ENCODE results near the gene MTRF1L. TPM values are rescaled to one million over a fixed set of nuclear protein-coding genes. Genes with fewer than 3 reads are reported as not detected.
"Not testable (repeated sequence)": the region's sequence is repeated elsewhere in the genome, so short reads cannot be mapped to it uniquely, and the experiment has no call there.

MTRF1L gene
- polyA plus RNA-seq, 1 of the 3 experiments (the other 2 are of a cell fraction): 7.7 TPM

DNA sequence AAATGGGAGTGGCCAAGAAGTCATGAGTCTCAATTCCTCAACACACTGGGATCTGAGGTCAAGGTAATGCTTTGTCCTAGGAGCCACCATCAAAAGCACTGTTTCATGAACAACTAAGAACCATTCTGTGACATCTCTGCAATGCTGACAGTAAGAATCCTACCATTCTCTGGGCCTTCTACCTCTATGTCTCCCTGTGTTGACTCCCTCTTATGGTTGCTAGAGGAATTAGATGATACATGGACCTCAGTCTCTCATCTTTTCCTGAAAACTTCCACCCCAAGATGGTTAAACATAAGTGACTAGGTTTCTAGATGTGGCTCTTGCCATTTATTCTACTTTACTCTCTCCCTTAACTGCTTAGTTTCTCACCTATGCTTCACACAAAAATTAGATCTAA is 9.1 kb downstream of the MTRF1L start:
- peaks cover 14% of the 10 kb centered on the region; the same call in 1 of the 2 replicates for H4K20me1 ChIP-seq (ENCODE audit: insufficient read depth)
- TF ChIP-seq GATA2 (CRISPR knock-in tag; IDR thresholded peaks at IDR 0.05) (no peak), RCOR1 (IDR thresholded peaks at IDR 0.05; ENCODE audit: low read length) (no peak), POLR2AphosphoS5 (IDR thresholded peaks at IDR 0.05; ENCODE audit: low read depth, low read length) (no peak)
- TF ChIP-seq, protein P1, sequence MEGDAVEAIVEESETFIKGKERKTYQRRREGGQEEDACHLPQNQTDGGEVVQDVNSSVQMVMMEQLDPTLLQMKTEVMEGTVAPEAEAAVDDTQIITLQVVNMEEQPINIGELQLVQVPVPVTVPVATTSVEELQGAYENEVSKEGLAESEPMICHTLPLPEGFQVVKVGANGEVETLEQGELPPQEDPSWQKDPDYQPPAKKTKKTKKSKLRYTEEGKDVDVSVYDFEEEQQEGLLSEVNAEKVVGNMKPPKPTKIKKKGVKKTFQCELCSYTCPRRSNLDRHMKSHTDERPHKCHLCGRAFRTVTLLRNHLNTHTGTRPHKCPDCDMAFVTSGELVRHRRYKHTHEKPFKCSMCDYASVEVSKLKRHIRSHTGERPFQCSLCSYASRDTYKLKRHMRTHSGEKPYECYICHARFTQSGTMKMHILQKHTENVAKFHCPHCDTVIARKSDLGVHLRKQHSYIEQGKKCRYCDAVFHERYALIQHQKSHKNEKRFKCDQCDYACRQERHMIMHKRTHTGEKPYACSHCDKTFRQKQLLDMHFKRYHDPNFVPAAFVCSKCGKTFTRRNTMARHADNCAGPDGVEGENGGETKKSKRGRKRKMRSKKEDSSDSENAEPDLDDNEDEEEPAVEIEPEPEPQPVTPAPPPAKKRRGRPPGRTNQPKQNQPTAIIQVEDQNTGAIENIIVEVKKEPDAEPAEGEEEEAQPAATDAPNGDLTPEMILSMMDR (IDR thresholded peaks at IDR 0.05): peak; percentile 27
- H3K27ac ChIP-seq (ENCODE audit: low read depth in 2 of 2, low read length in 1 of 2): no peak overlapping the region
- H3K27me3 ChIP-seq (ENCODE audit: insufficient read depth): no peaks in the 10 kb centered on the region
- H2AFZ ChIP-seq (ENCODE audit: low read depth): no peak overlapping the region
- H3K36me3 ChIP-seq (replicated peaks in 1 of 2; ENCODE audit: control insufficient read depth in 1 of 2, insufficient read depth in 2 of 2, low read length in 1 of 2): peaks cover 78 to 80% of the 10 kb centered on the region in 2 experiments
- peaks cover 32% of the 10 kb centered on the region for H3F3A ChIP-seq (replicated peaks; ENCODE audit: insufficient read depth)
- no peaks in the 10 kb centered on the region for H3K9me3 ChIP-seq
- no peaks in the 10 kb centered on the region; a peak in 1 of 4 replicates for H3K4me1 ChIP-seq (ENCODE audit: control insufficient read depth in 1 of 2, insufficient read depth in 2 of 2, low read depth in 1 of 2, low read length in 1 of 2)
- no peak overlapping the region for H3K9ac ChIP-seq
- H3K9me2 ChIP-seq: no peaks in the 10 kb centered on the region
- no peak overlapping the region for H3K4me3 ChIP-seq (ENCODE audit: low read depth in 2 of 2, low read length in 1 of 2)
- no peak overlapping the region for H3K4me2 ChIP-seq
- ChIA-PET POLR2A (no interaction called here), CTCF (no interaction called here)
- peaks cover 87% of the 10 kb centered on the region for H3K79me2 ChIP-seq (ENCODE audit: insufficient read depth)
- DNase-seq: peak; percentile 28

DNA sequence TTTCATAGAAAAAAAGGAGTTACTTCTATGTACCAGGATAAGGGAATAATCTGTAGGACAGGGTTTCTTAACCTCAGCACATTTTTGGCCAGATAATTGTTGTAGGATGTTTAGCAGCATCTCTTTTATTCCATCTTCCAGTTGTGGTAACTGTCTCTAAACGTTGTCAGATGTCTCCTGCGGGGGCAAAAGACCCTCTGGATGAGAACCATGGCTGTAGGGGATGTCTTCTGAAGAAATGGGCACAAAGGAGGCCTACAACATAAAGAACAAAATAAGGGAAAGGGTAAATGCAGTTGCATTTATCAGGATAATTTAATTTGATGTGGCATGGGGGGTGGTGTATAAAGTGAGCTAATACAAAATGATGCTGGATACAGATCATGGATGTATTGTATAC is 15.5 kb downstream of the MTRF1L start:
- no peak for DNase-seq
- Histone ChIP-seq H3K27me3 (ENCODE audit: insufficient read depth) (no peaks in the 10 kb centered on the region), H4K20me1 (ENCODE audit: insufficient read depth) (peaks cover 7% of the 10 kb centered on the region), H3K9ac (no peak overlapping the region), H3K36me3 (replicated peaks in 1 of 2; ENCODE audit: control insufficient read depth in 1 of 2, insufficient read depth in 2 of 2, low read length in 1 of 2) (peaks cover 19 to 23% of the 10 kb centered on the region in 2 experiments), H3K79me2 (ENCODE audit: insufficient read depth) (peaks cover 69% of the 10 kb centered on the region), H3K27ac (ENCODE audit: low read depth in 2 of 2, low read length in 1 of 2) (no peak overlapping the region), H3K4me1 (ENCODE audit: control insufficient read depth in 1 of 2, insufficient read depth in 2 of 2, low read depth in 1 of 2, low read length in 1 of 2) (peaks cover 0 to 8% of the 10 kb centered on the region in 2 experiments; a peak in 2 of 4 replicates), H2AFZ (ENCODE audit: low read depth) (no peak overlapping the region), H3K9me2 (no peaks in the 10 kb centered on the region), H3K4me3 (ENCODE audit: low read depth in 2 of 2, low read length in 1 of 2) (no peak overlapping the region), H3K9me3 (no peaks in the 10 kb centered on the region), H3F3A (replicated peaks; ENCODE audit: insufficient read depth) (peaks cover 19% of the 10 kb centered on the region), H3K4me2 (no peak overlapping the region)
- ChIA-PET CTCF (interaction anchor here (1.2 kb wide), 1 partner anchor 32 kb away, joined by 4 read pairs; no protein-coding TSS in a partner anchor), POLR2A (interaction anchor here (0.7 kb wide), 1 partner anchor 10 kb away, joined by 3 read pairs; no protein-coding TSS in a partner anchor)
- TF ChIP-seq MXI1 (IDR thresholded peaks at IDR 0.05; ENCODE audit: low read depth, low read length) (no peak), RXRA (IDR thresholded peaks at IDR 0.05; ENCODE audit: borderline replicate concordance, low read depth) (no peak), GATA2 (CRISPR knock-in tag; IDR thresholded peaks at IDR 0.05) (no peak), EP300 (IDR thresholded peaks at IDR 0.05; ENCODE audit: borderline replicate concordance in 1 of 2, low read depth in 1 of 2, low read length in 1 of 2) (no peak), SMC3 (IDR thresholded peaks at IDR 0.05; ENCODE audit: low read depth, low read length) (no peak), CHD2 (IDR thresholded peaks at IDR 0.05; ENCODE audit: low read length, partially characterized antibody) (no peak), RCOR1 (IDR thresholded peaks at IDR 0.05; ENCODE audit: low read length) (no peak)
- TF ChIP-seq, protein P2, sequence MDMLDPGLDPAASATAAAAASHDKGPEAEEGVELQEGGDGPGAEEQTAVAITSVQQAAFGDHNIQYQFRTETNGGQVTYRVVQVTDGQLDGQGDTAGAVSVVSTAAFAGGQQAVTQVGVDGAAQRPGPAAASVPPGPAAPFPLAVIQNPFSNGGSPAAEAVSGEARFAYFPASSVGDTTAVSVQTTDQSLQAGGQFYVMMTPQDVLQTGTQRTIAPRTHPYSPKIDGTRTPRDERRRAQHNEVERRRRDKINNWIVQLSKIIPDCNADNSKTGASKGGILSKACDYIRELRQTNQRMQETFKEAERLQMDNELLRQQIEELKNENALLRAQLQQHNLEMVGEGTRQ (IDR thresholded peaks at IDR 0.05; ENCODE audit: borderline replicate concordance, low read depth, low read length): no peak
- TF ChIP-seq, protein P3, sequence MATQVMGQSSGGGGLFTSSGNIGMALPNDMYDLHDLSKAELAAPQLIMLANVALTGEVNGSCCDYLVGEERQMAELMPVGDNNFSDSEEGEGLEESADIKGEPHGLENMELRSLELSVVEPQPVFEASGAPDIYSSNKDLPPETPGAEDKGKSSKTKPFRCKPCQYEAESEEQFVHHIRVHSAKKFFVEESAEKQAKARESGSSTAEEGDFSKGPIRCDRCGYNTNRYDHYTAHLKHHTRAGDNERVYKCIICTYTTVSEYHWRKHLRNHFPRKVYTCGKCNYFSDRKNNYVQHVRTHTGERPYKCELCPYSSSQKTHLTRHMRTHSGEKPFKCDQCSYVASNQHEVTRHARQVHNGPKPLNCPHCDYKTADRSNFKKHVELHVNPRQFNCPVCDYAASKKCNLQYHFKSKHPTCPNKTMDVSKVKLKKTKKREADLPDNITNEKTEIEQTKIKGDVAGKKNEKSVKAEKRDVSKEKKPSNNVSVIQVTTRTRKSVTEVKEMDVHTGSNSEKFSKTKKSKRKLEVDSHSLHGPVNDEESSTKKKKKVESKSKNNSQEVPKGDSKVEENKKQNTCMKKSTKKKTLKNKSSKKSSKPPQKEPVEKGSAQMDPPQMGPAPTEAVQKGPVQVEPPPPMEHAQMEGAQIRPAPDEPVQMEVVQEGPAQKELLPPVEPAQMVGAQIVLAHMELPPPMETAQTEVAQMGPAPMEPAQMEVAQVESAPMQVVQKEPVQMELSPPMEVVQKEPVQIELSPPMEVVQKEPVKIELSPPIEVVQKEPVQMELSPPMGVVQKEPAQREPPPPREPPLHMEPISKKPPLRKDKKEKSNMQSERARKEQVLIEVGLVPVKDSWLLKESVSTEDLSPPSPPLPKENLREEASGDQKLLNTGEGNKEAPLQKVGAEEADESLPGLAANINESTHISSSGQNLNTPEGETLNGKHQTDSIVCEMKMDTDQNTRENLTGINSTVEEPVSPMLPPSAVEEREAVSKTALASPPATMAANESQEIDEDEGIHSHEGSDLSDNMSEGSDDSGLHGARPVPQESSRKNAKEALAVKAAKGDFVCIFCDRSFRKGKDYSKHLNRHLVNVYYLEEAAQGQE (IDR thresholded peaks at IDR 0.05; ENCODE audit: low read depth, low read length): no peak
- 98% methylated on average over 2 of the region's 2 CpGs for WGBS (ENCODE audit: low lambda C conversion rate)

DNA sequence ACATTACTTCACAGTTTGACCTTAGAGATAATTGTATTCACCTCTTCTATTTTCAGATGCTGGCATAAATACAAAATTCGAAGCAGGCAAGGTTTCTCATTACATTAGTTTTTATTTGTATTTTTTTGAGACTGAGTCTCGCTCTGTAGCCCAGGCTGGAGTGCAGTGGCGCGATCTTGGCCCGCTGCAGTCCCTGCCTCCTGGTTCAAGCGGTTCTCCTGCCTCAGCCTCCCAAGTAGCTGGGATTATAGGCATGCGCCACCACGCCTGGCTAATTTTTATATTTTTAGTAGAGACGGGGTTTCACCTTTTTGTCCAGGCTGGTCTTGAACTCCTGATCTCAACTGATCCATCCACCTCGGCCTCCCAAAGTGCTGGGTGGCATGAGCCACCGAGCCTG is 17.2 kb downstream of the MTRF1L start:
- Histone ChIP-seq H3K27ac (ENCODE audit: low read depth in 2 of 2, low read length in 1 of 2) (peak overlapping the region in 1 of 2 experiments; percentile 95; a peak in 1 of 4 replicates), H3K9ac (peak overlapping the region; percentile 98; the same call in 1 of the 2 replicates), H4K20me1 (ENCODE audit: insufficient read depth) (peaks cover 17% of the 10 kb centered on the region), H3K4me2 (peak overlapping the region; percentile 97), H3K4me1 (ENCODE audit: control insufficient read depth in 1 of 2, insufficient read depth in 2 of 2, low read depth in 1 of 2, low read length in 1 of 2) (peaks cover 0 to 10% of the 10 kb centered on the region in 2 experiments; a peak in 2 of 4 replicates), H3F3A (replicated peaks; ENCODE audit: insufficient read depth) (peaks cover 17% of the 10 kb centered on the region), H3K79me2 (ENCODE audit: insufficient read depth) (peaks cover 69% of the 10 kb centered on the region), H3K36me3 (replicated peaks in 1 of 2; ENCODE audit: control insufficient read depth in 1 of 2, insufficient read depth in 2 of 2, low read length in 1 of 2) (peaks cover 7 to 13% of the 10 kb centered on the region in 2 experiments)
- POLR2A ChIA-PET; H3K9me2 ChIP-seq; H2AFZ ChIP-seq (ENCODE audit: low read depth); H3K4me3 ChIP-seq (ENCODE audit: low read depth in 2 of 2, low read length in 1 of 2); H3K27me3 ChIP-seq (ENCODE audit: insufficient read depth); H3K9me3 ChIP-seq; DNase-seq: not testable (repeated sequence)
- 87% methylated on average over 11 of the region's 11 CpGs for WGBS (ENCODE audit: low lambda C conversion rate)
- CTCF ChIA-PET: interaction anchor here (0.6 kb wide), 1 partner anchor 11 kb away, joined by 3 read pairs; no protein-coding TSS in a partner anchor

Data from SK-N-SH (cell line).